SK-MEL-5 (cell line): Measurements from ENCODE around the gene PACRG. TPM values are rescaled to one million over a fixed set of nuclear protein-coding genes. Genes with fewer than 3 reads are reported as not detected.
"Not testable (repeated sequence)": the region's sequence is repeated elsewhere in the genome, so short reads cannot be mapped to it uniquely, and the experiment has no call there.

Source experiments
- DNase-seq: peaks from one replicate; pipeline ENCODE4 v3.0.0-alpha.2; 2016; ENCODE audit warnings: low read depth, low spot score
- in situ Hi-C: cut with HindIII; loops from 2 replicates; pipeline ENCODE4 v1.10.0; 2016; ENCODE audit warnings: low sequenced_read_pairs, high pct_unique_total_duplicates, low pct_unique_long_range_greater_than_20kb
- total RNA-seq: library from RNA; depleted of rRNA; stranded (reverse); fragments of >200 nt; shearing (Covaris generic); gene quantifications from 2 replicates; pipeline ENCODE4 v1.2.3, GENCODE V29; 2014

The PACRG gene
- total RNA-seq, 1 experiment from 2014 or later, result not detected

- in situ Hi-C loops, result no loop called here
- DNase-seq, result no peak
These were observed 215.6 kb downstream of the PACRG start for GRCh38 chr6:162943369-162943768.

DNA sequence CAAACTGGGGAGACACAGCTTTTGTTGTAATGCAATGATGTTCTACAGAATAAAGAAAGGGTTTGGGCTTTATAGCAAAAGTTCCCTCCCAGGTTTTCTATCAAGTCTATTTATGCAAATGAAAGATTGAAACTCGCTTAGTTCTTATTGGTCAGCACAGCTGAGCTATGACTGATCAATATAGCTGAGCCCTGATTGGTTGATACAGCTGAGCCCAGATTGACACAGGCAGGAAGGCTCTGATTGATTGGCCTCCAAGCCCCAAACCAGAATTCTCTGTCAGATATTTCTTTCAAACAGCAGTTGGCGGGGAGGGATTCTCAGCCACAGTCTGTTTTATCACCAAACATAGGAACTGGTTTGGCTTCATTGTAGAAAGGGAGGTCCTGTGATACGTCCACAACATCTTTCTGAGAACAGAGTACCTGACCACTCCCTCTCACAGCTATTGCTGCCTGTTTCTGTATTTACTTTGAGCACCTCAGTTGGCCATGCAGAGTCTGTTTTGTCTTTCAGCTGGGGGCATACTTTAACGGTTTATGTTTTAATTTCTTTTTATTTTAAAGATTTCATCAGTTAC is 223.5 kb downstream of the PACRG start:
- DNase-seq, result no peak
- in situ Hi-C loops, result no loop called here

GRCh38 chr6:162952423-162952822 is 224.6 kb downstream of the PACRG start:
- DNase-seq, result no peak
- in situ Hi-C loops, result no loop called here

DNA sequence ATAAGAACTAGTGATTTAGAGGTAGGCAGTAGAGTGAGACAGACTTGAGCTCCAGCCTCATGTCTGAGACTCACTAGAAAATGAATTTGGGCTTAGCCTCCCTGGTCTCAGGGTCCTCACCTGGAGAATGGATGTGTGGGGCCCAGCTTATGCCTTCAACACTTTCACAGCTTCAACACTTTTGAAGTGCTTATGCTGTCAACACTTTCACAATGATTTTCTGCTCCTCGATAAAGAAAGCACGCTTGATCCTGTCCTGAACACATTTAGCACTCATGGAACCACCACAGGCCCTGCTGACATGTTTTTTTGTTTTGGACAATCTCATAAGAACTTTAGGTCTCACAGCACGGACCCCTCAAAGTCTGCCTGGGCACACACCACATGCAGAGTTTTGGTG is 229.3 kb downstream of the PACRG start:
- DNase-seq, result no peak
- in situ Hi-C loops, result no loop called here

DNA sequence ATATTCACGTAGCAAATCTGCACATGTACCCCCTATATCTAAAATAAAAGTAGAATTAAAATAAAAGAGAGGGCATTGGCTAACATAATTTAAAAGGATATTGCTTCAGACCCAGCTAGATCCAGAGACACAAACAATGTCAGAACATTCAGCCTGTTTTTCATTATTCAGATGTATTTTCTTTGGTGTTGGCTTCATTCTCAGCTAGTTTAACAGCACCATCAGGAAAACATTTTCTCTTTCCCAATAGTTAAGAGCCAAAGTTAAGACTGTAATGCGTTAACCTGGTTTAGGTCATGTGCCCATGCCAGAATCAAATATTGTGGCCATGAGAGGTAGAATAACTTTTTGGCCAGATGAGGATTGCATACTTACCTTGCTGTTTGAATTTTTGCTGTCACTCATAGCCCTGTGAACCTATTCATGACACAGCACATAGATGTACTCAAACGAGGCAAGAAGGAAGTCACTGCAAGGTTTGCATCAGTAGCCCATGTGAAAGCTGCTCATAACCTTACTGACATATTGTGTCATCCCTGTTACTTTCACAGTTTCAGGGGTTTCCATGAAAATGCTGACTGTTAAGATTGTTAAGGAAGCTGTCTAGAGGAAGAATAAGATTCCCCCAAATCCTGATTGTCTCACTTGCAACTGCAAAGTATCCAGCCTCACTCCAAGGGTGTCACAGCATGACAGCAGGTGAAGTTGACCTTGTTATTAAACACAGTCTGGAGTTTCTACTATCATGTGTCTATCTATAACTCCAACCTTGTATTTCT is 233.1 kb downstream of the PACRG start:
- in situ Hi-C loops, result no loop called here
- DNase-seq, result no peak

DNA sequence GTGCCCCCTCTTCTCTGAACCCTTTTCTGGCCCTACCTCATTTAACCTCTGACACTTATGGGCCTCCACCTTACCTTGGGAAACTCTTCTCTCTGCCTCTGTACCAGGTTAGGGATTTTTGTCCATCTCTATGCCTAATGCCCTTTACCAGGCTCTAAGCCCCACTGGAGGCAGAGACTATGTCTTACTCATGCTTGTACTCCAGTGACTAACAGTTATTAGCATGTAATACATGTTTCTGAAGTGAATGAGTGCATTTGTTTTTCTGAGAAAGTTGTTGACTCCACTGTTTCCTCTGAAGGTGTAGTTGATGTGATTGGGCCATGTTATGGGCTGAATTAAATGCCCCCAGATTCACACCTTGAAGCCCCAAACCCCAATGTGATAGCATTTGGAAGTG is 234.3 kb downstream of the PACRG start:
- DNase-seq, result no peak
- in situ Hi-C loops, result no loop called here

DNA sequence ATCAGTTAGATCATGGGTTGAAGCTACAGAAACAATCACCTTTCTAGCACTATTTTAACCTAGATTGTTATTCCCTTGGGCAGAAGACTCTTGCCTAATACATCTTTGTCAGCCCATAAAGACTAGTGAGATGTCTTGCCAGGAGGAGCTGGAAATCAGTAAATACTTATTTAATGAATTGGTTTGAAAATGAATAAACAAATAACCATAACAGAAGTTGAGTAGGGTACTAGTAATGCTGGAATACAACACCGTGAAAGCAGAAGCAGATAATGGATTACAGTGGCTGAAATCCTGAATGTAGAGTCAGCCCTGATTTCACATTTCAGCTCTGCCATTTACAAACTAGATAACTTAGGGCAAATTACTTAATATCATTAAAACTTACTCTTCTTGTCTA is 236.1 kb downstream of the PACRG start:
- no peak for DNase-seq
- in situ Hi-C loops, result no loop called here

DNA sequence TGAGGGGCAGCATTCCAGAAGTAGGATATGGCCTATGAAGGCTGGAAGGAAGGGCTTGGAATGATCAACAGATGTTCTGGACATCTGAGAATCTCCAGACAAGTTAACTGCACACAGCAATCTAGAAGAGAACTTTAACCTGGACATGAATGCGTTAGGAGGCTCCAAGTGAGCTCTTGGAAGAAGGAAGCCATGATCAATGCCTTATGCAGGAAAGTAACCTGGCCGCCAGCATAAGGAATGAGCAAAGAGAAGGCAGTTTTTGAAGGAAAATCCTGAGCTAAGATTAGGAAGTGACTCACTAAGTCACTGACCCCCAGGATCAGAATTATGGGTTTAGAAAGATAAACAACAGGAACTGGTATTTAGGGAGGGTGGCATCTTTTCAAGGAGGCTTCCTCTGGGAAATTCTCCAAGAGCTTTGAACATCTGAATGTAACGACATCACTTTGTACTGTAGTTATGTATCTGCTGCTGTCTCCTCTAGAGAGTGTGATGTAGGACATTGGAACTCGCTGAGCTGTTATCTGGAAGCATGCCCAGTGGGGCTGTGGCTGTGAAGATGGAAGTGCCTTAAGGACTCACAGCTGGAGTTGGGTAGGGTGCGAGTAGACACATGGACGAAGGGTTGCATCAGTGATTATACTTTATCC is 236.8 kb downstream of the PACRG start:
- in situ Hi-C loops, result no loop called here
- no peak for DNase-seq

DNA sequence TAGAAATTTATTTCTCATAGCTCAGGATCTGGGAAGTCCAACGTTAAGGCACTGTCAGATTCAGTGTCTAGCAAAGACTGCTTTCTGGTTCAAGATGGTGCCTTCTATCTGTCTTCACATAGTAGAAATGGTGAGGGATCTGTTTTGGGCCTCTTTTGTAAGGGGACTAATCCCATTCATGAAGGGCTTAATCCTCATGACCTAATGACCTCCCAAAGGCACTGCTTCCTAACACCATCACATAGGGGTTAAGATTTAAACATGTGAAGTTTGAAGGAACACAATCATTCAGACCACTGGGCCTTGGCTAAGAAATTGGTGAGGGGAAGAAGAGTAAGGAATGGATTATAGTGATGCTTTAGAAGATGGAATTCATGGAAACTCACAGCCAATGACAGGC is 237.6 kb downstream of the PACRG start:
- DNase-seq, result no peak
- in situ Hi-C loops, result no loop called here

- no peak for DNase-seq
These were observed 242.5 kb downstream of the PACRG start for GRCh38 chr6:162970246-162970645.

GRCh38 chr6:162971356-162971755 is 243.6 kb downstream of the PACRG start:
- DNase-seq, result no peak
- in situ Hi-C loops, result no loop called here

More at GRCh38 chr6:162970246-162970645, 242.5 kb downstream of the PACRG start:
- in situ Hi-C loops, result no loop called here

- no peak for DNase-seq
- in situ Hi-C loops, result no loop called here
These were observed 245.5 kb downstream of the PACRG start for GRCh38 chr6:162973151-162973872.

- DNase-seq, result no peak
- in situ Hi-C loops, result no loop called here
These were observed 246.2 kb downstream of the PACRG start for GRCh38 chr6:162973980-162974379.

- in situ Hi-C loops, result no loop called here
- no peak for DNase-seq
These were observed 246.9 kb downstream of the PACRG start for GRCh38 chr6:162974685-162975084.

DNA sequence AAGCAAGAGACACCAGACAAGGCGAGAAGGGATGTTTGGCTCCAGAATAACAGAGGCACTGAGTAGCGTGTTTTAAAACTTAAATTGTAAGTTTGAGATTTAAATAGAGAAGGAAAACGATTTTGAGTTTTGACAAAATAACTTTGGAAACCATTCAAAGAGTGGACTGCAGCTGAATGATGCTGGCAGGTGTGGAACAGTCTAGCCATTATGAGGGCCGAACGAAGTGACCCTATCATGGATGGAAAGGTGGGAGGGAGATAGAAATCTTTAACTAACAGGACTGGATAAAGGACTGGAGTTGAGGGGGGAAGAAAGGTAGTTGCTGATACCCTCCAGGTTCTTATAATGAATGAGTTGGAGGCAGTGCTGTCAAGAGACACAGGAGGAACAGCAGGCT is 248.4 kb downstream of the PACRG start:
- in situ Hi-C loops, result no loop called here
- DNase-seq, result no peak

DNA sequence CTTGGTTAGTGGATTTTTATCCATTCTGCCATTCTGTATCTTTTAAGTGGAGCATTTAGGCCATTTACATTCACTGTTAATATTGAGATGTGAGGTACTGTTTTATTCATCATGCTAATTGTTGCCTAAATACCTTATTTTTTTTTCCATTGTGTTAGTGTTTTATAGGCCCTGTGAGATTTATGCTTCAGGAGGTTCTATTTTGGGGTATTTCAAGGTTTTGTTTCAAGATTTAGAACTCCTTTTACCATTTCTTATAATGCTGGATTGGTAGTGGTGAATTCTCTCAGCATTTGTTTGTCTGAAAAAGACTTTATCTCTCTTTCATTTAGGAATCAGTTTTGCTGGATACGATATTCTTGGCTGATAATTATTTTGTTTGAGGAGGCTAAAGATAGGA is 255.5 kb downstream of the PACRG start:
- in situ Hi-C loops, DNase-seq: not testable (repeated sequence)

DNA sequence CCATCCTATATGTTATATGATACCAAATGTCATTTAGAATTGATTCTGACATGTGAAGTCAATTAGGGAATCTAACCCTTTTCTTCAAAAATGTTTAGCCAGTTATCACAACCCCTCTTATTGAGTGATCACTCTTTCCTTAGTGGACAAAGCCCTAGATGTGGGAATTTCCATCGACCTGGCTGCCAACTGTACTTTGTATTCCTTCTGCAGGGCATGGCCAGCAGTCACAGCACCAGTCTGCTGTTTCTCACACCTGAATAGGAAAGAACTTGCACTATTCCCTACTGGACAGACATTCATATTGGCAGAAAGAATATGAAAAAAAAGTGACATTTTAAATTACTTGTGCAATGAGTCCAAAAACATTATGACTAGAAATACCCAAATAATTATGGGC is 271.0 kb downstream of the PACRG start:
- no peak for DNase-seq
- in situ Hi-C loops, result no loop called here

DNA sequence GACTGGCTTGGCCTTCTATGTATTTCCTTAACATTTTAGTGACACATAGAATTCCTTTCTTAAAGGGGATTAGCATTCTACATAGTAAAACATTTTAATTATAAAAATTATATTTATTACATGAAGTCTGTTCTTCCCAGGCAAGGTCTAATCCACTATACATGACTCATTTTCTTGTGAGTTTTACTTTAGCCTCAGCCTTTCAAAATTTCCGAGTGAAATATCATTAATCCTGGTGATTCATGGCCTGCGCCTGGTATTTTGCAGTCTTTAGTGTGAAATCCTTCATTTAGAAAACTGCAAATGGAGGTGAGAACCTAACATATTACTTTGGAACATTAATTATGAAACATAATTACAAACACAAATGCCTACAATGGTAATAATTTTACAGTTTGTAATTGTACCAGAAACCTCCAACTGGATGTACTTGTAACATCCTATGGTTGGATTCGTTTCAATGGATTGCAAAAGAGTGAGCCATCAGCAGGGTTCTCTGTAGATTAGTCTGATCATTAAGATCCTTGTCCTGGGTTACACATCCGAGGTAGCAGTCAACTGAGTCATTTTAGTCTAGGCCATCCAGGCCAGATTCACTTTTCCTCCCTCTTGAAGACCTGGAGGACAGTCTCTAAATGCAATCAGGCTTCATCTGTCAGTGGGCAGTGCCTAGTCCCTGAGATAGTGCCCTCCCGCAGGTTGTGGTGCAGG is 272.0 kb downstream of the PACRG start:
- in situ Hi-C loops, result no loop called here
- no peak for DNase-seq
